ENCODE measurements around the gene IP6K1.
"Not testable (repeated sequence)": the region's sequence is repeated elsewhere in the genome, so short reads cannot be mapped to it uniquely, and the experiment has no call there.

The IP6K1 gene

GRCh38 chr3:49705390-49705960 lies 80.9 kb downstream of the IP6K1 start:
- DNase-seq: no peak

DNA sequence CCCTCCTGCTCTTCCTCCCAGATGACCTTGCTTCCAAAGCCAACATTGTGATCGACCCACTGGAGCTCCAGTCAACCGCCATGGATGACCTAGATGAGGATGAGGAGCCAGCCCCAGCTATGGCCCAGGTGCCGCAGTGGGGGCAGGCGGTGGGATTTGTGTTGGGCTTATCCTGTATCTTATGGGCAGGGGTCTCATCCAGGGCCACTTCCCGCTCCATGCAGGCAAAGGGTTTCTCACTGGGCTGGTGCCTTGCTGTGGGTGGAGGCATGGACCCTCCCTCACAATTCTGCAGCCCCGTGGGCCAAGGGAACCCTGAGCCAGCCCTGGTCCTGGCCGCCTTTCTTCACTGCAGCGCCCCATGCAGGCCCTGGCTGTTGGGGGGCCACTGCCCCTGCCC lies 81.7 kb downstream of the IP6K1 start:
- no peak for DNase-seq

- DNase-seq: no peak
Observed at GRCh38 chr3:49703956-49704355, 82.4 kb downstream of the IP6K1 start.

GRCh38 chr3:49703443-49703927 lies 82.9 kb downstream of the IP6K1 start:
- peak; percentile 8 for DNase-seq

DNA sequence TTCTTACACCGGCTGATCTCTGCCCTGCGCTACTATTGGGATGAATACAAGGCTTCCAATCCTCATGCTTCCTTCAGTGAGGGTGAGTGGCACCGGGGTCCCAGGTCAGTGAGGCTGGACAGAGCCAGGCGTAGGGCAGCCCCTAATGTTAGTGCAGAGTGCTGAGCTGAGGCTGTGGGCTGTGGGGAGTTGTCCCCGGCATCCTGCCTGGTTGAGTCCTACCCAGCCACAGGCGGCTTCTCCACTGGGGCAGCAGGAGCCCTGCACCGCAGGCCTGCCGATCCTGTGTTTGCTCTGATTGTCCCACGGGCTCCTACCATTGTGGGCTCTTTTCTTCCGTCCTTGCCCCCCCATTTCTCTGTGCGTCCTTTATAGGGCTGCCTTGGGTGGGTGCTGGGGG lies 83.7 kb downstream of the IP6K1 start:
- DNase-seq: no peak

DNA sequence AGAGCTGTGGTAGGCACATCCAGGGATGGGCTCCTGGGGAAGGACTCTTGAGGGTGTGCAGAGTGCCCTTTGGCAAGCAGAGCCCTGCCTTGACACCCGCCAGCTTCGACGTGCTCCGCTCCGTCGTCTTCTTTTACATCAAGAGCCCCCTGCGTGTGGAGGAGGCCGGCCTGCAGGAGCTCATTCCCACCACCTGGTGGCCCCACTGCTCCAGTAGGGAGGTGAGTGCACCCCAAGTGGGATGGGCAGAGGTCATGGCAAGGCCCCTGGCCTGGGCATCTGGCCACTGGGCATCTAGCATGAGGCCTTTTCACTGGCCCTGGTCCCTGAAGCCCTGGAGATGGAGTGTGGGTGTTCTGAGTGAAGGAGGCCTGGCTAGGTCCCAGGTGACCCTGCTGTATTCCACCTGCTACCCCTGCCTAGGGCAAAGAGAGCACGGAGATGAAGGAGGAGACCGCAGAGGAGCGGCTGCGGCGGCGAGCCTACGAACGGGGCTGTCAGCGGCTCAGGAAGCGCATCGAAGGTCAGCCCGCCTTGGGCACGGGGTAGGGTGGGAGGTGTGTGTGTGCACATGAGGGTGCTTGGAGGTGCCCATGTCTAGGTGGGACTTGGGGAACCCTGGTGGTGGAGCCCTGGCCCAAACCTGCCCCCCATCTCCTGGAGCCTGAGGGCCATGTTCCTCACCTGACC lies 84.8 kb downstream of the IP6K1 start:
- no peak for DNase-seq

GRCh38 chr3:49700453-49701128 lies 85.8 kb downstream of the IP6K1 start:
- DNase-seq: no peak

GRCh38 chr3:49700014-49700413 lies 86.3 kb downstream of the IP6K1 start:
- no peak for DNase-seq

GRCh38 chr3:49699281-49699979 lies 86.9 kb downstream of the IP6K1 start:
- no peak for DNase-seq

- DNase-seq: not testable (repeated sequence)
Observed at GRCh38 chr3:49695350-49696015, 90.9 kb downstream of the IP6K1 start.

GRCh38 chr3:49694409-49695070 lies 91.8 kb downstream of the IP6K1 start:
- not testable (repeated sequence) for DNase-seq

GRCh38 chr3:49691481-49691880 lies 94.9 kb downstream of the IP6K1 start:
- DNase-seq: not testable (repeated sequence)

GRCh38 chr3:49690856-49691255 lies 95.5 kb downstream of the IP6K1 start:
- DNase-seq: not testable (repeated sequence)

GRCh38 chr3:49689908-49690624 lies 96.3 kb downstream of the IP6K1 start:
- DNase-seq: not testable (repeated sequence)

- no peak for DNase-seq
Observed at GRCh38 chr3:49689046-49689907, 97.1 kb downstream of the IP6K1 start, which contains the start of the genes MST1 and RNF123. TSS of gene MST1 (minus strand) at chr3:49689474. CDS start at chr3:49688691, 783 bp downstream. TSS of gene RNF123 (plus strand) at chr3:49689557. CDS start at chr3:49691166, 1,609 bp downstream.

- DNase-seq: not testable (repeated sequence)
Observed at GRCh38 chr3:49688338-49689045, 97.8 kb downstream of the IP6K1 start.

GRCh38 chr3:49687424-49687795 lies 98.9 kb downstream of the IP6K1 start:
- not testable (repeated sequence) for DNase-seq

GRCh38 chr3:49686769-49687423 lies 99.4 kb downstream of the IP6K1 start:
- not testable (repeated sequence) for DNase-seq

DNA sequence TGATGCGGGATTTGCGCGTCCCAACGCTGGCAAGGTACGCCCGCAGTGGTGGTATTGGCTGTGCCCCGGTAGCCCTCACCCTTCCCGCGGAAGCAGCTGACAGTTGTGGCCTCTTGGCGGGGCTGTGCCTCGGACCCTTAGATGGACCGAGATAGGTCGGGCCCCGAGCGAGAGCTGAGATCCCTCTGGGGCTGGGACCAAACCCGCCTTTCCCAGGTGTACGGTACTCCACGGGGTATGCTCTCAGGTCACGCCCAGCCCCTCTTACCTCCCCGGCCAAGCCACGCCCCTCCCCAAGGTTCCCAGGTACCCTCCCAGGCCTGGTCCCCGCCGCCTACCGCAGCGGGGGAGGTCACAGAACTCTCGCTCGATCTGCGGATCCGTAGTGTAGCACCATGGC lies 100.0 kb downstream of the IP6K1 start:
- DNase-seq: not testable (repeated sequence)

Measured in NCI-H2107 (cell line).